ENCODE results near the gene DHX57.

Gene DHX57

GRCh38 chr2:38750011-38750890, 125.5 kb downstream of the DHX57 start:
- no peak for DNase-seq (ENCODE audit: low spot score)

GRCh38 chr2:38748943-38749804, 126.6 kb downstream of the DHX57 start:
- DNase-seq (ENCODE audit: low spot score): no peak

- no peak for DNase-seq (ENCODE audit: low spot score)
These were observed 127.3 kb downstream of the DHX57 start for GRCh38 chr2:38748391-38748790.

DNA sequence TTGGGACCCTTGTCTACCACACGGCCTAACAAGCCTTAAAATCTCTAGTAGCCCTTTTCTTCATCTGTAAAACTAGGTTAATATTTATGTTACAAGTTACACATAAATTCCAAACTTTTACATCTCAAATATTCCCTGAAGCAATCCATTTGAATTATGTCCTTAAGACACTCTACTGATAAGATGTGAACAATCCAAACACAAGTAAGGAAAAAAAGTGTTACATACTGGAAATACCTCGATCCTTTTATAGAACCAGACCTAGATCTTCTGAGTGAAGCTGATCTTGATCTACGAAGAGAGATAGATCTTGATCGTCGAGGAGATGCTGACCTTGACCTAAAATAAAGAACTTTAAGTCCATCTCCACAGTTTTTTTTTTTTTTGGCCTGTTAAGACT, 127.9 kb downstream of the DHX57 start:
- DNase-seq (ENCODE audit: low spot score): no peak
